ENCODE results near the gene DNASE1L1.

DNA sequence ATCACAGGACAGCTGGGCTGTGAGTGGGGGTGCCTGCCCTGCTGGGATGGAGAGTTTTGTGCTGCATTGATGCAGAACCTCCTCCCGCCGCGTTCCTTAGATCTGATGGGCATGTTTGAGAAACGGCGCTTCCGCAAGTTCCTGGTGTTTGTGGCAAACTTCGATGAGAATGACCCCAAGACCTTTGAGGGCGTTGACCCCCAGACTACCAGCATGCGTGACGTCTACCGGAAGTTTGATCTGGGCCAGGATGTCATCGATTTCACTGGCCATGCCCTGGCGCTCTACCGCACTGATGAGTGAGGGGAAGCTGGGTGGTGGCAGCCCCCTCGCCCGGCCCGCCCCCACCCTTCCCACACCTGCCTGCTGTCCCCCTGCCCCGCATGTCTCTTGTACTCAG lies 30.8 kb upstream of the DNASE1L1 start:
- TF ChIP-seq, protein P1, sequence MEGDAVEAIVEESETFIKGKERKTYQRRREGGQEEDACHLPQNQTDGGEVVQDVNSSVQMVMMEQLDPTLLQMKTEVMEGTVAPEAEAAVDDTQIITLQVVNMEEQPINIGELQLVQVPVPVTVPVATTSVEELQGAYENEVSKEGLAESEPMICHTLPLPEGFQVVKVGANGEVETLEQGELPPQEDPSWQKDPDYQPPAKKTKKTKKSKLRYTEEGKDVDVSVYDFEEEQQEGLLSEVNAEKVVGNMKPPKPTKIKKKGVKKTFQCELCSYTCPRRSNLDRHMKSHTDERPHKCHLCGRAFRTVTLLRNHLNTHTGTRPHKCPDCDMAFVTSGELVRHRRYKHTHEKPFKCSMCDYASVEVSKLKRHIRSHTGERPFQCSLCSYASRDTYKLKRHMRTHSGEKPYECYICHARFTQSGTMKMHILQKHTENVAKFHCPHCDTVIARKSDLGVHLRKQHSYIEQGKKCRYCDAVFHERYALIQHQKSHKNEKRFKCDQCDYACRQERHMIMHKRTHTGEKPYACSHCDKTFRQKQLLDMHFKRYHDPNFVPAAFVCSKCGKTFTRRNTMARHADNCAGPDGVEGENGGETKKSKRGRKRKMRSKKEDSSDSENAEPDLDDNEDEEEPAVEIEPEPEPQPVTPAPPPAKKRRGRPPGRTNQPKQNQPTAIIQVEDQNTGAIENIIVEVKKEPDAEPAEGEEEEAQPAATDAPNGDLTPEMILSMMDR (IDR thresholded peaks at IDR 0.05): no peak
- no peak for TF ChIP-seq POLR2A (IDR thresholded peaks at IDR 0.05)

Data from transverse colon (tissue), 3 donors.